Activated naive CD8-positive, alpha-beta T cell treated with anti-CD3 and anti-CD28 coated beads, Interleukin-2, amount 10 ng/mL, durations not matched to agents 7 days and 5 days (primary cell): ENCODE results near the gene NIN. TPM values are rescaled to one million over a fixed set of nuclear protein-coding genes. Genes with fewer than 3 reads are reported as not detected.
A peak's percentile ranks its signal among the peaks of the same experiment; 100 is the strongest.

Source experiments
- ATAC-seq: fragments of 150-1000 bp; cut with Tn5 transposase; one replicate; pipeline ENCODE4 v1.10.0; 2021; ENCODE audit warnings: low read depth, moderate library complexity
- POLR2A ChIA-PET: fragments of 350-600 bp; sonication (Branson Sonifier 250); formaldehyde crosslinking; loops from one replicate; lab custom pipeline; 2021; ENCODE audit warnings: antibody characterized with exemption; lab: Charles Lee
- DNase-seq: peaks from one replicate; pipeline ENCODE4 v3.0.0; 2021
- H3K27ac Mint-ChIP-seq: one replicate; pipeline ENCODE4 v1.8.0; 2022; ENCODE audit warnings: mild to moderate bottlenecking, mixed read lengths
- H3K27me3 Mint-ChIP-seq: one replicate; pipeline ENCODE4 v1.8.0; 2022; ENCODE audit warnings: mild to moderate bottlenecking, moderate library complexity, mixed read lengths
- H3K36me3 Mint-ChIP-seq: one replicate; pipeline ENCODE4 v1.8.0; 2021; ENCODE audit warnings: mild to moderate bottlenecking, mixed read lengths
- H3K4me1 Mint-ChIP-seq: one replicate; pipeline ENCODE4 v1.8.0; 2021; ENCODE audit warnings: mixed read lengths
- H3K4me3 Mint-ChIP-seq: one replicate; pipeline ENCODE4 v1.8.0; 2022; ENCODE audit warnings: mild to moderate bottlenecking, moderate library complexity, mixed read lengths
- H3K9me3 Mint-ChIP-seq: one replicate; pipeline ENCODE4 v1.8.0; 2021; ENCODE audit warnings: mixed read lengths
- total RNA-seq, 2 experiments: library from RNA; stranded (reverse); gene quantifications; one replicate each; pipeline ENCODE4 v1.2.3, GENCODE V29; 2021

The NIN gene
- total RNA-seq, 2 experiments from 2014 or later: 106 to 113 TPM

DNA sequence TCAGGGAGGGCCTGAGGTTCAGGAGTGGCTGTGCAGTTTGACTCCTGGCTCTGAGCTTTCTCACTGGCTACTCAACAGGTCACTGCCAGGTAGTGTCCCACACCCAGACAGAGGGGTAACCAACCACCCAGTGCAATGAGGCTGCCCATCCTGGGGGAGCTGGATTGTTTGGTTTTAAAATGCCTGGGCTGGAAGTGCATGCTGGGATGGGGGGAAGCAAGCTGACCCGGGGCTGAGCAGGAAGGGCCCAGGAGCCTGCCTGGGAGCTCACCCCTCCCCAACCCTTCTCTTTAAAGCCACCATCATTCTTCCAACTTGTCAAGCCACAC is 28.3 kb upstream of the NIN start:
- Mint-ChIP-seq H3K9me3 (no peaks in the 10 kb centered on the region), H3K36me3 (no peaks in the 10 kb centered on the region), H3K27ac (peak overlapping the region; percentile 92), H3K4me1 (peaks cover 17% of the 10 kb centered on the region), H3K27me3 (peaks cover 3% of the 10 kb centered on the region), H3K4me3 (peak overlapping the region; percentile 86)
- peak; percentile 9 for ATAC-seq
- DNase-seq: no peak
- POLR2A ChIA-PET: interaction anchor here (0.6 to 2.6 kb wide), 12 partner anchors 9 to 1239 kb away, joined by 3 to 30 read pairs (median 6); partner anchors contain the start of genes NIN and RPL36AL

DNA sequence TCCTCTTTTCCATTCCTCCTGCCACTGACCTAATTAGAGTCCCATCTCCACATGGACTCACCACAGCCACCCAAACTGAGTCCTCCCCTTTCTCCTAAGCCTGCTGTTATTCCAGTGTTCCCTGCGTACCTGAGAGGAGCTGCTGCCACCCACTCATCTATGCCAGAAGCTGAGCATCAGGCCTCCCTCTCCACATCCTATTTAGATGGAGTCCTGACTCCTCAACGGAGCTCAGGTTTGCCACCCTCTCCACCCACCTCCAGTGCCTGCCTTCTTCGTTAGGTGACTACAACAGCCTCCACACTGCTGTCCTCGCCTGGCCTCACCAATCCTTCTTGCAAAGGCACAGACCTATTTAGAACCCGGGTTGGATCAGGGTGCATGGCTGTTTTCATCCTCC is 25.7 kb upstream of the NIN start:
- Mint-ChIP-seq H3K4me1 (peaks cover 12% of the 10 kb centered on the region), H3K36me3 (peaks cover 1% of the 10 kb centered on the region), H3K27ac (no peak overlapping the region), H3K9me3 (no peaks in the 10 kb centered on the region), H3K4me3 (no peak overlapping the region), H3K27me3 (peaks cover 5% of the 10 kb centered on the region)
- ATAC-seq (no peak), DNase-seq (no peak)
- POLR2A ChIA-PET: interaction anchor here (0.6 to 1.3 kb wide), 2 partner anchors 23 to 56 kb away, joined by 3 to 5 read pairs; no protein-coding TSS in a partner anchor

DNA sequence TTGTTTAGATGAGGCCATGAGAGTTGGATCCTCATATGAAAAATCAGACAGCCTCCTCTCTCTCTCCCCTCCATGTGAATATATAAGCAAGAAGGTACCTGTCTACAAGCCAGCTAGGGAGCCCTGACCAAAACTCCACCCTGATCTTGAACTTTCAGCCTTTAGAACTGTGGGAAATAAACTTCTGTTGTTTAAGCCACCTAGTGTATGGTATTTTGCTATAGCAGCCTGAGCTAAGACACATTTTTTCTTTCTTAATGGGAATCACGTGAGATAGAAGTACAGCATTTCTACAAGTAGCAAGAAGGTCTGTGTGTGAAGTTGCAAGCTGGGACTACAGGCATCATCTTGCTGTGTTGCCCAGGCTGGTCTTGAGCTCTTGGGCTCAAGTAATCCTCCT is 24.6 kb upstream of the NIN start:
- Mint-ChIP-seq H3K36me3 (peaks cover 1% of the 10 kb centered on the region), H3K4me3 (no peak overlapping the region), H3K27me3 (peaks cover 5% of the 10 kb centered on the region), H3K4me1 (peaks cover 9% of the 10 kb centered on the region), H3K9me3 (no peaks in the 10 kb centered on the region), H3K27ac (no peak overlapping the region)
- POLR2A ChIA-PET: interaction anchor here (0.6 kb wide), 1 partner anchor 10 kb away, joined by 3 read pairs; no protein-coding TSS in a partner anchor
- no peak for ATAC-seq
- no peak for DNase-seq

DNA sequence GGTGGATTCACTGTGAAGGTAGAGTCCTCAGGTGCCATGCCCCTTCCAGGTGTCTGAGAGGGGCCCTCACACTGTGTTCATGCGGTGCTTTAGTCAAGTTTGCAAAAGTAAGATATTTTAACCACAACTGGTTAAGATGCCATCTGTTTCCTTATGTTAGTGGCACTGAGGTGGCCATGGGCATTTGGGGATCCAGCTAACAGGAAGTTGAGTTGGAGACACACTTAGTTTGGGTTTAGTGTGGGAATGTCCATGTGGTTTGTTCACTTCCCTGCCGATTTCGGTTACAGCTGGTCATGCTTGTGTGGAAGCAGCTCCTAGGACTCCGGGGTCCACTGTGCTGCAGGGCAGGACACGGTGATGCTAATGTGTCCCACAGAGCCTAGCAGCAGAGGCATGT is 23.6 kb upstream of the NIN start:
- DNase-seq (no peak), ATAC-seq (no peak)
- Mint-ChIP-seq H3K27me3 (peaks cover 5% of the 10 kb centered on the region), H3K27ac (no peak overlapping the region), H3K36me3 (peaks cover 1% of the 10 kb centered on the region), H3K4me3 (no peak overlapping the region), H3K4me1 (peaks cover 5% of the 10 kb centered on the region), H3K9me3 (no peaks in the 10 kb centered on the region)
- POLR2A ChIA-PET: no interaction called here

DNA sequence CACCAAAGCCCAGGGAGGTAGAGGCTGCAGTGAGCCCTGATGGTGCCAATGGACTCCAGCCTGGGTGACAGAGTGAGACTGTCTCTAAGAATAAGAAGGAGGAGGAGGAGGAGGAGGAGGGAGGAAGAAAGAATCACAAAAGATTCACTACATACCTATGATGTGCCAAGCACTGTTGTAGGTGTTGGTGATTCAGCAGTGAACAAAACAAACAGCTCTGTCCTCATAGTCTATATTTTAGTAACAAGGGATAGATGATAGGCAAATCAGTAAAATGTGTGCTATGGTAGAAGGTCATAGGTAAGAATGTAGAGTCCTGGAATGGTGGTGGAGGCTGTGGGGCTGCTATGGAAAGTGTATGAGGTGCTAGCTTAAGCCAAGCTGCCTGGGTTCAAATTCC is 22.9 kb upstream of the NIN start:
- H3K9me3 Mint-ChIP-seq: no peaks in the 10 kb centered on the region
- H3K27ac Mint-ChIP-seq: no peak overlapping the region
- H3K27me3 Mint-ChIP-seq: peaks cover 5% of the 10 kb centered on the region
- peaks cover 1% of the 10 kb centered on the region for H3K36me3 Mint-ChIP-seq
- no peak for DNase-seq
- POLR2A ChIA-PET: no interaction called here
- H3K4me1 Mint-ChIP-seq: peaks cover under 1% of the 10 kb centered on the region
- no peak overlapping the region for H3K4me3 Mint-ChIP-seq
- ATAC-seq: no peak

DNA sequence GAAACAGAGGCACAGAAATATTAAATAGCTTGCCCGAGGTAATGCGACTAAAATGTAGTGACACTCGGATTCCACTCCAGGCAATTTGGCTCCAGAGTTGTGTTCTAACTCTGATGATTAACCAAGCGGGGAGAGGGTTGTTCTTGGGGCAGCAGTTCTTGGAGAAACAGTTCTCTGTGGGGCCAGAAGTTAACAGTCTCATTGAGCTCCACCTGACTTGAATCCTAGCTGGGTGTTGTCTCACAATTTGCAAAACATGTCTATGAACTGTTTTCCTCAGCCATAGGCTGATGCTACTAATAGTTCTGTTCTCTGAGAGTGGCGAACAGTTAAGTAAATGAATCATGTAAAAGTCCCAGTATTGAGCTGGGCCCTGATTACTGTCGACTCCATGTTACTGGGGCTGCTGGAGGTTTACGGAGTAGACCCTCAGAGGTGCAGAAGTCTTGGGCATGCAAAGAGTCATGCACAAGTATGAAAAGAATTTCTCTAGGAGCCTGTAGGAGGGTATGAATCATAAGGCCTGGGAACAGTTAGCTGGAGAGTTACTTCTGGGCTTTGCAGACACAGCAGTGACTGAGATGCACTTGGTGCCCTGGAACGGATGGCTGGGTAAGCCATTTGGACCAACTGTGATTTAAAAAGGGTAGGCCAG is 15.4 kb upstream of the NIN start:
- POLR2A ChIA-PET: interaction anchor here (0.7 to 0.9 kb wide), 5 partner anchors 11 to 440 kb away, joined by 3 to 5 read pairs (median 4); no protein-coding TSS in a partner anchor
- H3K9me3 Mint-ChIP-seq: no peaks in the 10 kb centered on the region
- peaks cover 6% of the 10 kb centered on the region for H3K27me3 Mint-ChIP-seq
- H3K36me3 Mint-ChIP-seq: no peaks in the 10 kb centered on the region
- peaks cover 9% of the 10 kb centered on the region for H3K4me1 Mint-ChIP-seq
- no peak overlapping the region for H3K27ac Mint-ChIP-seq
- DNase-seq (no peak), ATAC-seq (no peak)
- H3K4me3 Mint-ChIP-seq: no peak overlapping the region

DNA sequence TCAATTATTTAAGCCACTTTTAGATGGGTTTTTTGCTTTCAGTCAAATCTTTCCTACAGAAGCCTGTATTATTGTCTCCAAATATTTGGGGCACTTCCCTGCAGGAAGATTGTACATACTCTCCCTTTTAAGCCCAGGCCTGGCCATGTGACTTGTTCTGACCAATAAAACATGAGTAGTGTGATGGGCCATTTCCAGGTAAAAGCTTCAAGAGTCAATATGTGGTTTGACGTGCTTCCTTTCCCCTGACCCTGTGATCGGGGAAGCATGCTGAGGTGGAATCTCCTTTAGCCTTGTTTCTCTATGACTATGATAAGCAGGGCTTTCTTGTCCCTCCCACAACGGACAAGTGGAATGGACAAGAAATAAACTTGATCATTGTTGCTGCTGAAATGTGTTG is 14.2 kb upstream of the NIN start:
- Mint-ChIP-seq H3K36me3 (peaks cover 2% of the 10 kb centered on the region), H3K9me3 (peaks cover 3% of the 10 kb centered on the region), H3K27ac (no peak overlapping the region), H3K4me1 (peaks cover 9% of the 10 kb centered on the region), H3K27me3 (peaks cover 6% of the 10 kb centered on the region), H3K4me3 (no peak overlapping the region)
- POLR2A ChIA-PET: interaction anchor here (1.0 kb wide), 1 partner anchor 15 kb away, joined by 3 read pairs; no protein-coding TSS in a partner anchor
- DNase-seq (no peak), ATAC-seq (no peak)

DNA sequence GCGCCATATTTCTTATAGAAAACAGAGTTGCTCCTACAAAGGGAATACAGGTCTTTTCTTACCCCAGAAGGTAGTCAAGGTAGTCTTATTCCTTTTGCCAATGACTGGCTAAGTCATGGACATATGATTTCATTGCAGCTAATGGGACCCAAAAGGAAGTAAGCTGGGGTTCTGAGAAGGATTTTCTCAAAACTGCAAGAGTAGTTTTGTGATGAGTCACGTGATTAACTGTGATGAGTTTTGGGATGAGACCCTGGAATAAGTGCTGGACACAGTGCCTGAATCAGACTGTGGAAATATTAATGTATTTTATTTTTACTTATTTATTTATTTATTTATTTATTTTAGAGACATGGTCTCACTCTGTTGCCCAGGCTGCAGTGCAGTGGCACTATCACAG is 13.4 kb upstream of the NIN start:
- no peak for ATAC-seq
- no peak overlapping the region for H3K27ac Mint-ChIP-seq
- no peak for DNase-seq
- POLR2A ChIA-PET: no interaction called here
- H3K4me1 Mint-ChIP-seq: peaks cover 9% of the 10 kb centered on the region
- peaks cover 3% of the 10 kb centered on the region for H3K9me3 Mint-ChIP-seq
- H3K36me3 Mint-ChIP-seq: peaks cover 2% of the 10 kb centered on the region
- H3K4me3 Mint-ChIP-seq: no peak overlapping the region
- H3K27me3 Mint-ChIP-seq: peaks cover 6% of the 10 kb centered on the region

DNA sequence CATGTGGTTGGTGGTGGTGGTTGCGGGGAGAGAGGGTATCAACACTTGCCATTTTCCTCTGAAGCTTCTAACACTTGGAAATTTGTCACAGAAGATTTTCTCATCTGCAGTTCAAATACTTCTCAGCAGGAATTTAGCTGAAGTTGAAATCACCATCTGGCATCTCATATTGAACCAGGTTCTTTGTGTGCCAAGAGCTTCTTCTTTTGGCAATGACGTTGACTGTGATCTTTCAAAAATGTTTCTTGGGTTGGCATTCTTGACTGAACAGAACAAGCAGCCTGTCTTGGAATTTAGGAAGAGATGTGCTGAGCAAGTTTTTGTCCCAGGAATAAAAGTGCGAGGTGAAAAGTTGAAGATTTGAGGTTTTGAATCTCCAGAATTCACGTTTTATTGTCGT is 8.7 kb upstream of the NIN start:
- no peak for ATAC-seq
- DNase-seq: no peak
- POLR2A ChIA-PET: interaction anchor here (1.1 to 1.5 kb wide), 3 partner anchors 10 to 20 kb away, joined by 3 to 13 read pairs (median 5); partner anchors contain the start of gene NIN
- H3K36me3 Mint-ChIP-seq: peaks cover 2% of the 10 kb centered on the region
- H3K9me3 Mint-ChIP-seq: peaks cover 3% of the 10 kb centered on the region
- no peak overlapping the region for H3K27ac Mint-ChIP-seq
- H3K4me3 Mint-ChIP-seq: no peak overlapping the region
- no peaks in the 10 kb centered on the region for H3K27me3 Mint-ChIP-seq
- H3K4me1 Mint-ChIP-seq: peaks cover 22% of the 10 kb centered on the region

DNA sequence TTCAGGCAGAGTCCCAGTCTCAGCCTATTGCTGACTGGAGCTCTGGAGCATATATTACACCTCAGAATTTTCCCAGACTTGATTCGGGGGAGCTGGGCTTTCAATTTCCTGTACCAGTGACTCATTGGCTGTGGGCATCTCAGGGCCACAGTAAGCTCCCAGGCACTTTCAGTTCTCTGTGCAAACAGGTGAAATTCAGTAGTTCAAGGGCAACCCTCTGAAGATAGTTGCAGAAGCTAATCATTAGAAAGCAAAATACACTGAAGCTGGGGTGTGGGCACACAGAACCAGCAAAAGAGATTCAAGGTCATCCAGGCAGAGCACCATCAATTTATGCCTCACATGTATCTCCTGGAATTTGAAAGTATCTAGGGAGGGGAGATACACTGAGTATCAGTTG is 8.1 kb upstream of the NIN start:
- Mint-ChIP-seq H3K9me3 (peaks cover 3% of the 10 kb centered on the region), H3K36me3 (peaks cover 2% of the 10 kb centered on the region), H3K27me3 (no peaks in the 10 kb centered on the region), H3K27ac (no peak overlapping the region), H3K4me1 (peaks cover 24% of the 10 kb centered on the region), H3K4me3 (no peak overlapping the region)
- POLR2A ChIA-PET: interaction anchor here (1.1 to 1.5 kb wide), 3 partner anchors 9 to 21 kb away, joined by 3 to 13 read pairs (median 5); partner anchors contain the start of gene NIN
- ATAC-seq (peak; percentile 59), DNase-seq (no peak)

DNA sequence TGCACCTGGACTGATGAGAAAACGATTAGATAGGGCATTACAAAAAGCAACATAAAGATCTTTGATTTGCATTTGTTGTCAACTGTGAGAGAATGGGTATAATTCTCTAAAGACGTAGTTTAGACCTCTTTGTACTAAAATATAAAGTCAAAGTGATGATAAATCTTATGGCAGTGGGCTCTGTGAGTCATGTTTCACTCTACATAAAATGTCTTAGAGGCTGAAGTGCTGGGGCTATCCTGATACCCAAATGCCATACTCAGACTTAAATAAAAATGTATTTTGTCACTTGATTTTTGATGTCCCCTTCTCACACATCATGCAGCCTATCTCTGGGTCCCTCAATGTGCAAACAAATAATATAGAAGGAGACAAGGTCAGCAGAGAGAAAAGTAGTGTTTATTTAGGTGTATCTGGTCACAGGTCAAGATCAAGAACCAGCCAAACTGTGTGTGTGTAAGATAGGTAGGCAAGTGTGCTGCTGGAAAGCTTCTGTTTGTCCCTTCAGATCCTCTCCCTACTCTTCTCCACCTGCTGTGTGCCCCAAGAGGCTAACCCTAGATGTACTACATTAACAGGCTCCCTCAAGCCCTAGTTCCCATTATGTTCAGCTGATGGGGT is 7.0 kb upstream of the NIN start:
- H3K36me3 Mint-ChIP-seq: peaks cover 2% of the 10 kb centered on the region
- ATAC-seq: no peak

DNA sequence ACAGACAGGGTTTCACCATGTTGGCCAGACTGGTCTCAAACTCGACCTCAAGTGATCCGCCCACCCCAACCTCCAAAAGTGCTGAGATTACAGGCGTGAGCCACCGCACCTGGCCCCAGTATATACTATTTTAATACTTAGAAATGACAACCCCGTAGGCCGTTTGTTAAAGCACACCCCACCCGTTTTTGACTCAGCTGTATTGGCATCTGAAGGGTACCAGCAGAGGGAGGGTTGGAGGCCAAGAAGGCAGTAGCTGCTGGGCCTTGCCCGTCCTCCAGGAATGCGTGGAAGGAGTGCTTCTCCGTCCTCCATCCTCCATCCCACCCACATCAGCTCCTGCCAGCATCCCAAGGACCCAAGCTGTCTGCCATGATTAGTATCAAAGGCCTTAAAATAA is 6.3 kb upstream of the NIN start:
- H3K27me3 Mint-ChIP-seq: peaks cover 9% of the 10 kb centered on the region
- H3K4me1 Mint-ChIP-seq: peaks cover 26% of the 10 kb centered on the region
- H3K27ac Mint-ChIP-seq: no peak overlapping the region
- peaks cover 3% of the 10 kb centered on the region for H3K9me3 Mint-ChIP-seq
- ATAC-seq (no peak), DNase-seq (no peak)
- POLR2A ChIA-PET: no interaction called here
- peaks cover 2% of the 10 kb centered on the region for H3K36me3 Mint-ChIP-seq
- no peak overlapping the region for H3K4me3 Mint-ChIP-seq

More for the DNA sequence above, 7.0 kb upstream of the NIN start:
- DNase-seq: no peak
- Mint-ChIP-seq H3K9me3 (peaks cover 3% of the 10 kb centered on the region), H3K27me3 (peaks cover 3% of the 10 kb centered on the region), H3K4me1 (peaks cover 23% of the 10 kb centered on the region), H3K27ac (no peak overlapping the region), H3K4me3 (no peak overlapping the region)
- POLR2A ChIA-PET: no interaction called here

DNA sequence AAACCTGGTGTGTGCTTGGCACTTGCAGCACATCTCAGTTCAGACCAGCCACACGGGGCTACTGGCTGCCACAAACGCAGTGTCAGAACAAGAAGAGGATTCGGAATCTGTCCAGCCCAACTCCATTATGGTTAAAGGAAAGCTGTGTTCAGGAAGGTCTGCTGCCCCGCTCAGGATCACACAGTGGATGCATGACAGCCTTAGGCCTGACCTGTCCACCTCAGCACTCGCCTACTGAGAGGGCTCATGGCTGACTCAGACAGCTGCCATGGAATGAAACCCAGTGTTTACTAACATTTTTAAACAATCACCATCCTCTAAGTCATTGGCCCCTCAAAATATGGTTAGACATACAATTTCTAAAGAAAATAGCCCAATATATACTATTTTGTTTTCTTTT is 5.6 kb upstream of the NIN start:
- peaks cover 2% of the 10 kb centered on the region for H3K36me3 Mint-ChIP-seq
- H3K9me3 Mint-ChIP-seq: peaks cover 3% of the 10 kb centered on the region
- H3K4me1 Mint-ChIP-seq: peaks cover 32% of the 10 kb centered on the region
- DNase-seq (no peak), ATAC-seq (no peak)
- POLR2A ChIA-PET: no interaction called here
- H3K4me3 Mint-ChIP-seq: no peak overlapping the region
- H3K27me3 Mint-ChIP-seq: peaks cover 9% of the 10 kb centered on the region
- H3K27ac Mint-ChIP-seq: no peak overlapping the region

DNA sequence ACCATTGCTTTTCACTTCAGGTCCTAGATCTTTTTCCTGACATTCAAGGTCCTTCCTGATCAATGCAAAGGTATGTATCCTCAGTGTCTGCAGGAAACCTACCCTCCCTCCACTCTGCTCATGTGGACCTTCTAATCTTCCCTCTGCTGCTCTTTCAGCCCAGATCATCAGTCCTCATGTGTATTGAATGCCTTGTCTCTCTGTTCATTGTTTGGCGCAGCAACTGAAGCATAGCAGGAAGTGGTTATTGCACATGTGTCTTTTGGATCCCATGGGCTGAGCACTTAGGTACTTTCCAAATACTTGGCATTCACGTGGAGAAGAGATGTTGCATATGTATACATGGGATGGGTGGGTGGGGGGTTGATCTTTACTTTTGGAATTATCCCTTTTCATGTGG is 4.3 kb upstream of the NIN start:
- Mint-ChIP-seq H3K4me1 (peaks cover 32% of the 10 kb centered on the region), H3K9me3 (no peaks in the 10 kb centered on the region), H3K4me3 (peak overlapping the region; percentile 16), H3K36me3 (no peaks in the 10 kb centered on the region), H3K27me3 (peaks cover 9% of the 10 kb centered on the region), H3K27ac (peak overlapping the region; percentile 21)
- no peak for ATAC-seq
- no peak for DNase-seq
- POLR2A ChIA-PET: interaction anchor here (0.6 kb wide), 1 partner anchor 12 kb away, joined by 4 read pairs; no protein-coding TSS in a partner anchor
